ENCODE measurements around the gene C1QTNF12.

Gene C1QTNF12

DNA sequence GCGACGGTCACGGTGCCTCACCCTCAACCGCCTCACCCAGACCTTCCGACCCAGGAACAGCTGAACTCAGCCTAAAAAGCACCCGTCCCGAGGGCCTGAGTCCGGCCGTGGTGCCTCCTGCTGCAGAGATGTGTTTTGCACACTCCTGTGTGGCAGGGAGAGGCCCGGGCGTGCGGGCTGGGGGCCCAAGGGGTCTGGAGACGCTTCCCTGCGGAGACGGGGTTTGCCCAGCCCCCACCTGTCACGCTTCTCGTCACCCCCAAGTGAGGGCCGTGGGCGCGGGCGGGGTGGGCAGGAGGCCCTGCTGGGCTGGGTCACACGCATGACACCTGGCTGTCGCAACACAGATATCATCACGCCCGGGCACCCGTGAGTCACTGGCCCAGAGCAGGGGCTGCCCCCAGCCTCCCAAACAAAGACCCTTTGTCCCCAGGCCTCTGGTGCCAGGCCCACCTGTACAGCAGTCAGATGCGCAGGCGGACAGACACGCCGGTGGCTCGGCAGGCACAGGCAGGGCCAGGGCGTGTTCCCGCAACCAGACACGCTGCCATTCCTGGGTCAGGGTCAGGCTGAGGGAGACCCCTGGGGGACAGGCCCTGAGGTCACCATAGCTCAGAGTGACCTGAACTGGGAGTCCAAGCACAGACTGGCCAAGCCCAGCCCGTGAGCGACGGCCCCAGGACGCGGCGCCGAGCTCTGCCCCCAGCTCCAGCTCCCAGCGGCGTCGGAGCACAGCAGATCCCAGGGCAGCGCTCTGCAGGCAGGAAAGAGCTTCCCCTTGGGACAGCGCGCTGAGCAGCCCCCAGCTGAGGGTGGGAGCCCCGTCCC is 8.4 kb downstream of the C1QTNF12 start:
- no peaks in the 10 kb centered on the region for H3K9me3 ChIP-seq (ENCODE audit: control insufficient read depth in 2 of 2, low read length in 2 of 2)
- H3K36me3 ChIP-seq (ENCODE audit: control insufficient read depth in 2 of 2, insufficient read depth in 2 of 2, low read length in 2 of 2) = peaks cover 0 to 7% of the 10 kb centered on the region in 2 donors
- peaks cover 8% of the 10 kb centered on the region for H3K4me1 ChIP-seq (ENCODE audit: control insufficient read depth, insufficient read depth, low read length)
- H3K4me3 ChIP-seq (ENCODE audit: low read length in 2 of 2) = no peak overlapping the region
- peaks cover 16 to 28% of the 10 kb centered on the region in 2 donors for H3K27me3 ChIP-seq (ENCODE audit: control insufficient read depth in 1 of 2, insufficient read depth in 2 of 2, low read length in 2 of 2)
- H3K27ac ChIP-seq (ENCODE audit: low read length) = no peak overlapping the region
- no peak overlapping the region for H3K9ac ChIP-seq (ENCODE audit: low read length in 2 of 2)

DNA sequence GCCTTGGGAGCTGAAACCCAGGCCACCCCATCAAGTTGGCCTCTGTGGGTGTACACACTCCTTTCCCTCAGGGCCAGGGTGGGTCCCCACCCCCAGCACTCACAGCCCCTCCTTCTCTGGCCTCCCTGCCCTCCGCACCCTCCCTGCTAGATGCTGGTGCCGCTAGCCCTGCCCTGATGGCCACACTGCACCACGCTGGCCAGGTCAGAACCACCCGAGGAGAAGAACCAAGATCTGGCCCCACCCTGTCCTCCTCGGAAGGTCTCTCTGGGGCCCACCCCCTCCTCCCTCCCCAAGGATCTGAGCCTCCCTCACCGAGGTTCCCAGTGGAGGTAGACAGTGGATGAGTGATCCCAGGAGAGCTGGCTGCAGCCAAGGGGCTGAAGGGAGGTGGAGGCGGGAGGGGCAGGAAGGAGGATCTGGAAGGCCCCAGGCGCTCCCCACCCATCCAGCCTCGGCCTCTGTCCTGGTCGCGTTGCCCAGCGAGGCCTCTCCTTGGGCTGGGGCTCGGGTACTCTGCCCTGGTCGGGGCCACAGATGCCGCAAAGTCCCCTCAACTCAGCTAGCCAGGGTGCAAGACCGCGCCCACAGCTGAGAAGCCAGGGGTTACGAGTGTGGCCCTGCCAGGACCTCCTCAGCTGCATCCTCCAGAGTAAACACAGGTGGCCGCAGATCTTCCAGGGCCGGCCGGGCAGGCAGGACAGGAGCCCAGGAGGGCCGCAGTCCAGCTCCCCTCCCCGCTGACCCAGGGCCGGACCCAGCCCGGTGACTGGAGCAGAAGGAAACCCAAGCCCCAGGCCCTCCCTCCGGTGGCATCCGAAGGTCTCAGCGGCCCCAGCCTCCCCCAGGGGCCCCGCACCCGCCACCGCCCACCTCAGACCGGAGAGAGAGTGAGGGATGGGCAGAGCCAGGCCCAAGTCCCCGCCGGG is 9.3 kb downstream of the C1QTNF12 start:
- H3K4me1 ChIP-seq (ENCODE audit: control insufficient read depth, insufficient read depth, low read length) = peaks cover 16% of the 10 kb centered on the region
- no peak overlapping the region for H3K4me3 ChIP-seq (ENCODE audit: low read length in 2 of 2)
- H3K9ac ChIP-seq (ENCODE audit: low read length in 2 of 2) = no peak overlapping the region
- H3K9me3 ChIP-seq (ENCODE audit: control insufficient read depth in 2 of 2, low read length in 2 of 2) = no peaks in the 10 kb centered on the region
- H3K27me3 ChIP-seq (ENCODE audit: control insufficient read depth in 1 of 2, insufficient read depth in 2 of 2, low read length in 2 of 2) = peaks cover 16 to 28% of the 10 kb centered on the region in 2 donors
- no peak overlapping the region for H3K27ac ChIP-seq (ENCODE audit: low read length)
- peaks cover 0 to 7% of the 10 kb centered on the region in 2 donors for H3K36me3 ChIP-seq (ENCODE audit: control insufficient read depth in 2 of 2, insufficient read depth in 2 of 2, low read length in 2 of 2)

DNA sequence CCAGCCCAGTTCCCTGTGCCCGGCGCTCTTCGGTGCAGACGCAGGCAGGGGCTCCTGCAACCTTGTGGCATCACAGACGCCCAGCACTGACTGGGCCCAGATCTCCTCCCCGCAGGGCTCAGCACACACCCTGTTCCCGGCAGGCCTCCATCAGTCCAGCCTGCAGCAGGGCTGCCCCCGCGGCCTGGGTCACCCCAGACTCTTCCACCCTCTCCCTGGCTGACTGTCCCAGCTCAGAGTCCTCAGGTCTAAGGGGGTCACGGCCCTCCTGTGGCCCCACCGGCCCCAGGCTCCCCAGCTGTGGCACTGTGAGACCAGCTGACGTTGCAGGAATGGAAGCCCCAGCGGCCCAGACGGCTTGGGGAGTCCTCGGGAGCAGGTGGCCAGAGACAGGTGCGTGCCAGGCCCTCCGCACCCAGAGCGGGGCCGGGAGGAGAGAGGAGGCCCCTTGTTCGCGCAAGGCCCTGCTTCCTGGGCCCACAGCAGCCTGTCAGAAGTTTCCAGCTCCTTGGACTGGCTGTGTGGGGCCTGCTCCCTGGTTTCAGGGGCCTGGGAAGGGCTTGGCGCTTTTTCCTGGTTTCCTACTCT is 10.3 kb downstream of the C1QTNF12 start:
- Histone ChIP-seq H3K4me1 (ENCODE audit: control insufficient read depth, insufficient read depth, low read length) (peaks cover 20% of the 10 kb centered on the region), H3K9ac (ENCODE audit: low read length in 2 of 2) (no peak overlapping the region), H3K27me3 (ENCODE audit: control insufficient read depth in 1 of 2, insufficient read depth in 2 of 2, low read length in 2 of 2) (peaks cover 16 to 28% of the 10 kb centered on the region in 2 donors), H3K9me3 (ENCODE audit: control insufficient read depth in 2 of 2, low read length in 2 of 2) (no peaks in the 10 kb centered on the region), H3K36me3 (ENCODE audit: control insufficient read depth in 2 of 2, insufficient read depth in 2 of 2, low read length in 2 of 2) (peaks cover 0 to 7% of the 10 kb centered on the region in 2 donors), H3K27ac (ENCODE audit: low read length) (no peak overlapping the region), H3K4me3 (ENCODE audit: low read length in 2 of 2) (no peak overlapping the region)

DNA sequence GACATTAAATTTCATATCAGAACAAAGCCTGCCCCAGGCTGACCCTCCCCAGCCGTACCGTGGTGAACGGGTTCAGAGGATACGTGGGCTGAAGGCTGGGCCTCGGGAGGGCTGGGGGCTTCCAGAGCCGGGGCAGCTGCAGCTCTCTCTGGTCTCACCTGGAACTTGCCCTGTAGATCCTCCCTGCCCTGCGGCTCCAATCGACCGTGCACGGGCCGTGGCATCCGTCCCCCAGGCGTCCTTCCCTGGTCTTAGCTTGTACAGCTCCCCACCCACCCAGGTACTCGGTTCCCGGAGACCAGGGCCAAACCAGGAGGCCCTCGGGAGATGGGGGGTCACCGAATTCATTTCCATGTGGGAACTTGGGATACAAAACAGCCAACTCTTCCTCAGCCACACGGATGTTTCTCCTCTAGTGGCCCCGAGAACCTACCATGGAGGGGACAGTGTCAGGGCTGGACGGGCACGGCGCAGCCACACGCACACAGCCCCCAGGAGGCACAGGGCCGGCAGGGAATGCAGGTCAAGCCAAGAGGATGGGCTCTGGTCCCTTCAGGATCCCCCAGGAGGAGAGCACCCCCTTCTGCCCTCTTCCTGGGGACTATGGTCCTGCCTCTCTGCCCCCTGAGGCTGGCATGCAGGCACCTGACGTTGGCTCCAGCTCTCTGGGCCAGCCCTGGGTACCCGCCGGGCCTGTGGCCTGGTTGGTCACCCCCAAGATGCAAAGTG is 11.3 kb downstream of the C1QTNF12 start:
- peaks cover 0 to 7% of the 10 kb centered on the region in 2 donors for H3K36me3 ChIP-seq (ENCODE audit: control insufficient read depth in 2 of 2, insufficient read depth in 2 of 2, low read length in 2 of 2)

DNA sequence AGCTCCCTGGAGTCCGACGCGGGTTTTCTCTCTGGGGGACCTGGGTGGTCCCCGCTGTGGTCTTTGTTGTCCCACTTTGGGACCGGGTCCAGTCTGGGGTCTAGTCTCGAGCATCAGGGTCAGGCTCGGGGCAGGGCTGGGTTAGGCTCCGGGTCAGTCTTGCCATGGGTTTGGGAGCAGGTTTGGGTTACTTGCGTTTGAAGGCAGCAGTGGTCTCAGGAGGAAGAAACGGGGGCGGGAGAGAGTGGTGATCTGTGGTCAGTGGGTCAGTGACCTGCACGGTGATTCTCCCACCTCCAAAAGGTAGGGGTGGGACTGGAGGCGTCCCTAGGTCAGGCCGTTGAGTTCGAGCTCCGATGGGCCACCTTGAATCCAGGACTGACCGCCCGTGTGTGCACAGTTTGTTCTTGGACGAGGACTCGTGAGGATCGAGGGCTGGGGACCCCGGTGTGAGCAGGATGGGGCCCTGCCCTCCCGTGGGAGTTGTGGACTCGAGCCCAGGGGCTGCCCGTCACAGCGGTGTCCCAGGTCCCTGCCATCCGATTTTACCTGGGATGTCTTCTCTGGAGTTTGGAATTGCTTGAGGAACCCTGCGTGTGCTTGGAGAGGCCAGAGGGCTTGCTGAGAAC is 12.2 kb downstream of the C1QTNF12 start:
- Histone ChIP-seq H3K4me3 (ENCODE audit: low read length in 2 of 2) (no peak overlapping the region), H3K4me1 (ENCODE audit: control insufficient read depth, insufficient read depth, low read length) (peaks cover 39% of the 10 kb centered on the region), H3K27me3 (ENCODE audit: control insufficient read depth in 1 of 2, insufficient read depth in 2 of 2, low read length in 2 of 2) (peaks cover 10 to 17% of the 10 kb centered on the region in 2 donors), H3K27ac (ENCODE audit: low read length) (no peak overlapping the region), H3K9ac (ENCODE audit: low read length in 2 of 2) (no peak overlapping the region), H3K9me3 (ENCODE audit: control insufficient read depth in 2 of 2, low read length in 2 of 2) (no peaks in the 10 kb centered on the region), H3K36me3 (ENCODE audit: control insufficient read depth in 2 of 2, insufficient read depth in 2 of 2, low read length in 2 of 2) (peaks cover 0 to 7% of the 10 kb centered on the region in 2 donors)

More for the DNA sequence above, 11.3 kb downstream of the C1QTNF12 start:
- Histone ChIP-seq H3K4me3 (ENCODE audit: low read length in 2 of 2) (no peak overlapping the region), H3K9me3 (ENCODE audit: control insufficient read depth in 2 of 2, low read length in 2 of 2) (no peaks in the 10 kb centered on the region), H3K27ac (ENCODE audit: low read length) (no peak overlapping the region), H3K27me3 (ENCODE audit: control insufficient read depth in 1 of 2, insufficient read depth in 2 of 2, low read length in 2 of 2) (peaks cover 14 to 26% of the 10 kb centered on the region in 2 donors), H3K9ac (ENCODE audit: low read length in 2 of 2) (no peak overlapping the region), H3K4me1 (ENCODE audit: control insufficient read depth, insufficient read depth, low read length) (peaks cover 30% of the 10 kb centered on the region)

DNA sequence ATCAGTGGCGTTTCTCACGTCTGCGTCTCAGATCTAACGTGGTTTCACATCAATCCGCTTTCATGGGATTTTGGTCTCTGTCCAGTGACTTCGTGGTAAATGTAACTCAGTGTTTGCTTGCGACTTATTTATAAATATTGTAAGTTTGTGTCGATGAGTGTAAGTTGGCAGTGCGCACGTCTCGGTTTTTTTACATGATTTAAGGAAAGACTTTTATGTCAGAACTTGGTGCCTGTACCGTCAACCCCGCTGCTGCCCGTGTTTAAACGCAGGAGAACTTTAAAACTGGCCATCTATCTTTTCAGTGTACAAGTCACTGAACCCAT is 13.0 kb downstream of the C1QTNF12 start:
- Histone ChIP-seq H3K4me3 (ENCODE audit: low read length in 2 of 2) (no peak overlapping the region), H3K27ac (ENCODE audit: low read length) (no peak overlapping the region), H3K9me3 (ENCODE audit: control insufficient read depth in 2 of 2, low read length in 2 of 2) (no peaks in the 10 kb centered on the region), H3K27me3 (ENCODE audit: control insufficient read depth in 1 of 2, insufficient read depth in 2 of 2, low read length in 2 of 2) (peaks cover 9 to 12% of the 10 kb centered on the region in 2 donors), H3K9ac (ENCODE audit: low read length in 2 of 2) (no peak overlapping the region), H3K36me3 (ENCODE audit: control insufficient read depth in 2 of 2, insufficient read depth in 2 of 2, low read length in 2 of 2) (peaks cover 0 to 9% of the 10 kb centered on the region in 2 donors), H3K4me1 (ENCODE audit: control insufficient read depth, insufficient read depth, low read length) (peaks cover 41% of the 10 kb centered on the region)

DNA sequence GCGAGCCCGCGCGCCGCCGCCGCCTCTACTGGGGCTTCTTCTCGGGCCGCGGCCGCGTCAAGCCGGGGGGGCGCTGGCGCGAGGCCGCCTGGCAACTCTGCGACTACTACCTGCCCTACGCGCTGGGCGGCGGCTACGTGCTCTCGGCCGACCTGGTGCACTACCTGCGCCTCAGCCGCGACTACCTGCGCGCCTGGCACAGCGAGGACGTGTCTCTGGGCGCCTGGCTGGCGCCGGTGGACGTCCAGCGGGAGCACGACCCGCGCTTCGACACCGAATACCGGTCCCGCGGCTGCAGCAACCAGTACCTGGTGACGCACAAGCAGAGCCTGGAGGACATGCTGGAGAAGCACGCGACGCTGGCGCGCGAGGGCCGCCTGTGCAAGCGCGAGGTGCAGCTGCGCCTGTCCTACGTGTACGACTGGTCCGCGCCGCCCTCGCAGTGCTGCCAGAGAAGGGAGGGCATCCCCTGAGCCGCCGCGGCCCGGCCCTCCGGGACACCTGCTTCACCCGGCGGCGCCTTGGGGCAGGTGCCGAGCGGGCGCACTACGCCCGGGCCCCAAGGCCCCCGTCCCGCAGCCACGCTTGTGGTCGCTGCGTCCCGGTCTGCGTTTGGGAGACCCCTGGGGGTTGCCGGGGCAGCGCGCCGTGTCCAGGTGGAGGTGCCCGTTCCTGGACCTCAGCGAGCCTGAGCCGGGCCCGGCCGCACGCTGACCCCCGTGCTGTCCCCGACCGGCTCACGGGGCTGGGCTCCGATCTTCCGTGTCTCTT is 13.5 kb downstream of the C1QTNF12 start:
- Histone ChIP-seq H3K9ac (ENCODE audit: low read length in 2 of 2) (no peak overlapping the region), H3K27me3 (ENCODE audit: control insufficient read depth in 1 of 2, insufficient read depth in 2 of 2, low read length in 2 of 2) (peaks cover 3 to 6% of the 10 kb centered on the region in 2 donors), H3K27ac (ENCODE audit: low read length) (no peak overlapping the region), H3K4me1 (ENCODE audit: control insufficient read depth, insufficient read depth, low read length) (peaks cover 43% of the 10 kb centered on the region), H3K4me3 (ENCODE audit: low read length in 2 of 2) (peak overlapping the region; percentile 31 to 72), H3K9me3 (ENCODE audit: control insufficient read depth in 2 of 2, low read length in 2 of 2) (no peaks in the 10 kb centered on the region), H3K36me3 (ENCODE audit: control insufficient read depth in 2 of 2, insufficient read depth in 2 of 2, low read length in 2 of 2) (peaks cover 4 to 15% of the 10 kb centered on the region in 2 donors)

DNA sequence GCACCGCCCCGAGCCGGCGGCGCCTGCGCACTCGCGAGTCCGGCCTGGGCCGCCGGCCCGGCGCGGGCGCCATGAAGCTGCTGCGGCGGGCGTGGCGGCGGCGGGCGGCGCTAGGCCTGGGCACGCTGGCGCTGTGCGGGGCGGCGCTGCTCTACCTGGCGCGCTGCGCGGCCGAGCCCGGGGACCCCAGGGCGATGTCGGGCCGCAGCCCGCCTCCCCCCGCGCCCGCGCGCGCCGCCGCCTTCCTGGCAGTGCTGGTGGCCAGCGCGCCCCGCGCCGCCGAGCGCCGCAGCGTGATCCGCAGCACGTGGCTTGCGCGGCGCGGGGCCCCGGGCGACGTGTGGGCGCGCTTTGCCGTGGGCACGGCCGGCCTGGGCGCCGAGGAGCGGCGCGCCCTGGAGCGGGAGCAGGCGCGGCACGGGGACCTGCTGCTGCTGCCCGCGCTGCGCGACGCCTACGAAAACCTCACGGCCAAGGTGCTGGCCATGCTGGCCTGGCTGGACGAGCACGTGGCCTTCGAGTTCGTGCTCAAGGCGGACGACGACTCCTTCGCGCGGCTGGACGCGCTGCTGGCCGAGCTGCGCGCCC is 14.2 kb downstream of the C1QTNF12 start, which contains the start of gene B3GALT6:
Gene B3GALT6 (plus strand): TSS at position 30 of the 588 bp plus-strand sequence. CDS start 42 bp downstream, at position 72.
- H3K36me3 ChIP-seq (ENCODE audit: control insufficient read depth in 2 of 2, insufficient read depth in 2 of 2, low read length in 2 of 2) = peaks cover 5 to 20% of the 10 kb centered on the region in 2 donors
- H3K4me1 ChIP-seq (ENCODE audit: control insufficient read depth, insufficient read depth, low read length) = peaks cover 43% of the 10 kb centered on the region
- H3K27me3 ChIP-seq (ENCODE audit: control insufficient read depth in 1 of 2, insufficient read depth in 2 of 2, low read length in 2 of 2) = peaks cover 0 to 1% of the 10 kb centered on the region in 2 donors
- H3K9me3 ChIP-seq (ENCODE audit: control insufficient read depth in 2 of 2, low read length in 2 of 2) = no peaks in the 10 kb centered on the region
- peak within 1 kb of the TSS; percentile 68 to 96 for H3K4me3 ChIP-seq (ENCODE audit: low read length in 2 of 2)
- peak within 1 kb of the TSS; percentile 76 for H3K27ac ChIP-seq (ENCODE audit: low read length)
- H3K9ac ChIP-seq (ENCODE audit: low read length in 2 of 2) = peak within 1 kb of the TSS; percentile 81 to 93
